HG03066 (cell line): ENCODE results near the gene VWA1.
"Not testable (repeated sequence)": the region's sequence is repeated elsewhere in the genome, so short reads cannot be mapped to it uniquely, and the experiment has no call there.

Experiments
- ATAC-seq: cut with Tn5 transposase; IDR thresholded peaks from one replicate; pipeline ENCODE4 v1.9.1; 2021; ENCODE audit warnings: low read depth; ENCODE audit not compliant: unreplicated experiment

VWA1 gene

DNA sequence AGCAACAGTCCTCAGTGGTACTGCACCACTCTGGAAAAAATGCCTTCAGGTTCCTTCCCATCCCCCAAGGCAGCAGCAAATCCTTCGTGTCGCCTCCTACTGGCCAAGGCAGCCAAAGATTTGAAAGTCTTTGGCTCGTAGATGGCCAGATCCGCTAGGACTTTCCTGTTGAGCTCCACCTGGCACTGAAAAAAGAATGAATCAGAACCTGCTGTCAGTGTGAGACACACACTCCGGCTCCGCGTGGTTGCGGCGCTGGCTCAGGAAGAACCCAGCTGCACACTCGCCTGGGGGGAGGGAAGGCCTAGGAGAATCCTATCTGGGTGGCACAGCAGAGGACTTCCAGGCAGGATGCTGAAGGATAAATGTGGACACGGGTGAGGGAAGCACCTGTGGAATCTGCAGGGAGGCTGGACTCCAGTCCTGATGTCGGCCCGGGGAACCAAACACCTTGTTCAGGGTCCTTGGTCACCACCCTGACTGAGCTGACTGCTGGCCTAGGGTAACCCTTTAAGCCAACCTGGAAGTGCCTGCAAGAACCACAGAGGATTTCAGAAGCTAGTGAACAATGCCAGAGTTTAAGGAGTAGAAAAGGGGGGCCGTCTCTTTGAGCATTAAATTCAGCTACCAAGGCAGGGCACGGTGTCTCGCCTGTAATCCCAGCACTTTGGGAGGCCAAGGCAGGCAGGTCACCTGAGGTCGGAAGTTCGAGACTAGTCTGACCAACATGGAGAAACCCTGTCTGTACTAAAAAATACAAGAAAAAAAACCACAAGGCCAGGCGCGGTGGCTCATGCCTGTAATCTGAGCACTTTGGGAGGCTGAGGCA, 33.2 kb upstream of the VWA1 start:
- no peak for ATAC-seq

DNA sequence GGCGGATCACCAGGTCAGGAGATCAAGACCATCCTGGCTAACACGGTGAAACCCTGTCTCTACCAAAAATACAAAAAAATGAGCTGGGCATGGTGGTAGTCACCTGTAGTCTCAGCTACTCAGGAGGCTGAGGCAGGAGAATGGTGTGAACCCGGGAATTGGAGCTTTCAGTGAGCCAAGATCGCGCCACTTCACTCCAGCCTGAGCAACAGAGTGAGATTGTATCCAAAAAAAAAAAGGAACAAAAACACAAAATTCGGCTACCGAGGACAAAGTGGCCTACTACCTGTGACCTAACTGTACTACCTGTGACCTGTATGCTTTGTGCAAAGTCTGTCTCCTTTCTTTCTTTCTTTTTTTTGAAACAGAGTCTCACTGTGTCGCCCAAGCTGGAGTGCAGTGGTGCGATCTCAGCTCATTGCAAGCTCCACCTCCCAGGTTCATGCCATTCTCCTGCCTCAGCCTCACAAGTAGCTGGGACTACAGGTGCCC, 32.5 kb upstream of the VWA1 start:
- not testable (repeated sequence) for ATAC-seq

DNA sequence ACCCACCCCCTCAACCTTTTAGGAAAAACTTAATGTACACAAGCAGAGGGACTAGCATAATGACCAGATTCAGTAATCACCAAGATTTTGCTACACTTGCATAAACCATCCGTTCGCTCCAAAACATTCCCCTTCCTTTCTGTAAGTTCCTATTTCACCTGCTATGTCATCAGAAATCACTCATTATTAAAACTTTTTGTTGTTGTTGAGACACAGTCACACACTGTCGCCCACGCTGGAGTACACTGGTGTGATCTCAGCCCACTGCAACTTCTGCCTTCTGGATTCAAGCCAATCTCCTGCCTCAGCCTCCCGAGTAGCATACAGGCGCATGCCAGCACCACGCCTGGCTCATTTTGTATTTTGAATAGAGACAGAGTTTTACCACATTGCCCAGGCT, 31.8 kb upstream of the VWA1 start:
- no peak for ATAC-seq

DNA sequence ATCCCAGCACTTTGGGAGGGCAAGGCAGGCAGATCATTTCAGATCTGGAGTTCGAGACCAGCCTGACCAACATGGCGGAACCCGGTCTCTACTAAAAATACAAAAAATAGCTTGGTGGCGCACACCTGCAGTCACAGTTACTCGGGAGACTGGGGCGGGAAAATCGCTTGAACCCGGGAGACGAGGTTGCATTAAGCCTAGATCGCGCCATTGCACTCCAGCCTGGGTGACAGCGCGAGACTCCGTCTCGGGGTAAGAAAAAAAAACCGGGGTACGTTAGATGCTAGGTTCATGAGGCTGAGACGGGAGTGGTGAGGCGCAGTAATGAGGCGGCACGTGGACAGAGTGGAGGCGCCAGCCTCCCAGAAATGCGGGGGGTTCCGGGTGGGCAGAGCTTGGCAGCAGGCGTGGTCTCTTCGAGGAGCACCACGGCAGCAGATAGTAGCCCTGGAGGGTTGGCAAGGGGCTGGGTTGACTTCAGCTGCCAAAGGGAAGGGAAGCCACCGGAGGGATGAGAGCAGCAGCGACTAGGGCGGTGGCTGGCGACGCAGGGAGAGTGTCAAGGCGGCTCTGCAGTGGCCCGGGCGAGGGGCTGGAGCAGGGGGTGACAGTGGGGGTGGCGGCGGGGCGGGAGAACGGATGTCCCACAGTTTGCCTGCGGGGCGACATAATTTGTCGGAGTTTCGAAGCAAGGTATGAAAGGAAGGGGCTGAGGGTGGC, 29.2 kb upstream of the VWA1 start:
- no peak for ATAC-seq

DNA sequence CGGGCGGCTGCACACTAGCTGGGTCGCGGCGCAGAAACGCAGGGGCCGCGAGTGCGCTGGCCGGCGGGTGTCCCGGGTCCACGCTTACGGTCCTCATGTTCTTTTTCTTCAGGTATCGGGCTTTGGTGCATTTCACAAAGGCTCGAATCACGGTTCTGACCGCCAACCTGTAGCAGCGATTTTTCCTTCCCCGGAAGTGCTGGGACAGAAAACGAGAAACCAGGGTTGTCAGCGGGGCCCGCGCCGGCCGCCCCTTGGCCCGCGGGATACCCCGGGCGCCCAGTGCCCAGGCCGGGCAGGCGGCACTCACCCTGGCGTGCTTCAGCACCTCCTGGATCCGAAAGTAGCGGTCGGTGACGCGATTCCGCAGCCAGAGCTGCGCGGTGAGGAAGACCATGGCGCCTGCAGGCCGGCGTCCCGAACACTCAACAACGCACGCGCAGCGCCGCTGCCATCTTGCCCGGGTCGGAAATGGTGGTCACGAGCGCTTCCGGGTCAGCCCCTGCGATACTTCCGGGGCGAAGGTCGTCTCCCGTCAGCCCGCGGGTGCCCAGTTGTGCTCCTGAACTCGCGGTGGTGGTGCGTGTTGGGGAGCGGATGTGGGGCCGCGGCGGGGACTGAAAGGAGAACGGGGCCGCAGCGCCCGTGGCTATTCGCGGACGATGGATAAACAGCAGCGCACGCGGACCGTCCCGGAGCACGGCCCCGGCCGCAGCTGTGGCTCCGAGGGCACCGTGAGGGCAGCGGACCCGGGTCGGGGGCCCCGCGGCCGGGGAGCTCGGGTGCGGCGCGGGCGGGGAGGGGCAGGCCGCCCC, 28.5 kb upstream of the VWA1 start, which contains the start of gene MRPL20:
Gene MRPL20, minus strand, starts transcription at position 473 of the 815 bp plus-strand sequence. Its CDS starts 76 bp downstream, at position 397.
- ATAC-seq, result peak; percentile 91

DNA sequence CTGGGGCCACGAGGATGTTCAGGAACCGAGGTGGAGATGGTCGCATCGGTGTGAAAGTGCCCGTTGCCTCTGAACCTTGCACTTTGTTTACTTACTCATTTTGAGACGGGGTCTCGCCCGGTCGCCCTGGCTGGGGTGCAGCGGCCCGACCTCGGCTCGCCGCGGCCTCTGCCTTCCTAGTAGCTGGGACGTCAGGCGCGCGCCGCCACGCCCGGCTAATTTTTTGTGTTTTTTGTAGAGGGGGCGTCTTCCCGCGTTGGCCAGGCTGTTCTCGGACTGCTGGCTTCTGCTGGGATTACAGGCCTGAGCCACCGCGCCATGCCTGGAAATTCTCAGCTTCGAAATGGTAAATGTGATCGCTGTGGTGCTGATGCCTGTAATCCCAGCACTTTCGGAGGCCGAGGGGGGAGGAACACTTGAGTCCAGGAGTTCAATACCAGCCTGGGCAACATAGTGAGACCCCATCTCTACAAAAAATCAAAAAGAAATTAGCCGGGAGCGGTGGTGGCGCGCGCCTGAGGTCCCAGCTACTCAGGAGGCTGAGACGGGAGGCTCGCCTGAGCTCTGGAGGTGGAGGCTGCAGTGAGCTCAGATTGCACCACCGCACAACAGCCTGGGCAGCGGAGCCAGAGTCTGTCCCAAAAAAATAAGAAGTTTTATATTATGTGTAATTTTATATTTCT, 27.7 kb upstream of the VWA1 start:
- ATAC-seq, result peak; percentile 29

DNA sequence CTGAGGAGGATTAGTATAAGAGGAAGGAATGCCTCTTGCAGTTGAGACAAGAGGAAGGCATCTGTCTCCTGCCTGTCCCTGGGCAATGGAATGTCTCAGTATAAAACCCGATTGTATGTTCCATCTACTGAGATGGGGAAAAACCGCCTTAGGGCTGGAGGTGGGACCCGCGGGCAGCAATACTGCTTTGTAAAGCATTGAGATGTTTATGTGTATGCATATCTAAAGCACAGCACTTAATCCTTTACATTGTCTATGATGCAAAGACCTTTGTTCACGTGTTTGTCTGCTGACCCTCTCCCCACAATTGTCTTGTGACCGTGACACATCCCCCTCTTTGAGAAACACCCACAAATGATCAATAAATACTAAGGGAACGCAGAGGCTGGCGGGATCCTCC, 25.3 kb upstream of the VWA1 start:
- not testable (repeated sequence) for ATAC-seq

DNA sequence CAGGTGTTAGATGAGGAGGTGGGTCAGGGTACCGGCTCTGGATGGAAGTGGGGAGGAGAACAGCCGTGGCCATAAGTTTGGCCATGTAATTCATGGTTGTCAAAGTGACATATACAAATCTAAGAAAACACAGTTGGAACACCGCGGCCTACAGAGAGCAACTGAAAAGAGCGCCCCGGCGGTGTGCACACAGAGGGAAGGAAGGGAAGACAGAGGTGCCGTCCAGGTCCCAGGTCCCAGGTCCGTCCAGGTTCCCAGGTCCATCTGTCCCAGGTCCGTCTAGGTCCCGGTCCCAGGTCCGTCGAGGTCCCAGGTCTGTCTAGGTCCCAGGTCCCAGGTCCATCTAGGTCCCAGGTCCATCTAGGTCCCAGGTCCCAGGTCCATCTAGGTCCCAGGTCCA, 23.9 kb upstream of the VWA1 start:
- no peak for ATAC-seq

DNA sequence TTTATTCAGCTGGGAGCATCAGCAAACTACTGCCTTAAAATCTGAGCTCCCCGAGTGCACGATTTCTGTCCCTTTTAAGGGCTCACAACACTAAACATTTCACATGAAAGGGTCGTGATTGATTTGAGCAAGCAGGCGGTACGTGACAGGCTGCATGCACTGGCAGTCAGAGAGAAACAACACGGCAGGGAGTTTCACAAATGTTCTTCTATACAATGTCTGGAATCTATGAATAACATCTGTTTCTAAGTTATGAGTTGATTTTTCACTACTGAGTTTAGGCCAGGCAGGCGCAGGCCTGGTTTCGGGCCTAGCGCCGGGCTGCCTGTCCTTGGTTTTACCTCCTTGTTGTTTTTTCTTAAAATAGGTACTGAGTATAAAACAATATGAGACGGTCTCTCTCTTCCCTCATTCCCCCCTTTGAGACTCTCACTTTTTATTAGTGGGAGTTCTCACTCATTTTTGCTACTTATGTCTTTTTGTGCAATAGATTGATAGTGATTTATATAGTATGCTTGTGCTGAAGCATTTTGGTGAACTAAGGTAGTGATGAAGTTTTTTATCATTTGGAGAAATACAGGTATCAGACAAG, 23.1 kb upstream of the VWA1 start:
- not testable (repeated sequence) for ATAC-seq

DNA sequence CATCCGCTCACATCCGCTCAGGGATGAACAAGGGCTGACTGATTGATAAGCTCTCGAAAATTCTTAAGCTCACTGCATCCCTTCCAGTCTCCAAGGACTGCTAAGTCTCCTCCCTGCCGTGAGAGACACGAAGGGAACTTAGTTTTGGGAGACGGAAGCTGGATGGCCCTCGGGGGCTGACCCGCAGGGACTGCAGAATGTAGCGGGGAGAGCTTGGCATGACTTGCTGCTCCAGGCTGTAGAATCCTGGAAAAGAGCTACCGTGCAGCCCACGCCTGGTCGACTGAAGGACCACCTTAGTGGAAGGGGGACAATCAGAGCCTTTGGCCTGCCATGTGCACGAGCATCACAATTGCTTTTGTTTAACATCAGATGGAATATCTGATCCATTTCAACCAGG, 19.7 kb upstream of the VWA1 start:
- no peak for ATAC-seq

DNA sequence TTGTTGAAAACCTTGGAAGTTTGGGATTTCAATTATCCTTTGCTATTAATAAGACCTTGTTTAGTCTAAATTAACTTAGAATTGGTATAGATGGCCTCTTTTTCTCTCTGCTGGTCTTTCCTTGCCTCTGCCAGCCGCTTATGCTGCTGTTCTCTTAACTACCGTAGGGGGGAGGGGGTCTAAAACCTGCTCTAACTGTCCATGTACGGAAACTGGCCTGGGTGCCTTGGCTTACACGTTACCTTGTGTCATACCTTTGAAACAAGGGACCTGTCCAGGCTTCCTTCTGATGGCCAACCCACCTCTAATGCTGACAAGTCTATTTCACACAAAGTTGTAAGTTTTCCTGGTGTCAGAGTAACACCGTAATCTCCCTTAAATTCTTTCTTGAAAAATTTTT, 18.1 kb upstream of the VWA1 start:
- ATAC-seq, result not testable (repeated sequence)

DNA sequence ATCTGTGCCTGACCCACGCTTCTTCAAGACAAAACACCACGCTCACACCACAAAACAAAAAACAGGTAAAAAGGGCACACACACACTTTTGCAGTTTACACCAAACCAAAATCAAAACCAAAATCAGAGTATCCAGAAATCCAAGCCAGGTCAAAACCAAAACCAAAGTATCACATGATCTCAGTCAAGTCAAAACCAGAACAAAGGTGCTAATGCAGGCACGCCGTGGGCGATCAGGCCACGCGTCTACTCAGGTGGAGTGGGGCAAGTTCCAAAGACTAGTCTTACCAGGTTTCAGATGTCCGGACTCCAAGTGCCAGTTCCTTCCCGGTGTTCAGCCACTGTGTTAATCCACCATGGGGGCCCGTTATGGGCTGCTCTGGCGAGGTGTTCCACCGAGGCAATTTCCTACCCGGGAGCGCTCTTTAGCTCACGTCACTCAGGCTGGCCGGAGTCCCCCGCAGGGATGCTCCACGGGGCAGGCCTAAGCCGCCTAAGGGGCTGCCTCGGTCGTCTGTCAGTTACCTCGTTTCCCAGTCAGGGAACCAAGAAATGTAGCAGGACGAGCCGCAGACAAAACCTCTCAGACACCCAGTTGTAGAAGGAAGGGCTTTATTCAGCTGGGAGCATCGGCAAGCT, 17.5 kb upstream of the VWA1 start:
- not testable (repeated sequence) for ATAC-seq

DNA sequence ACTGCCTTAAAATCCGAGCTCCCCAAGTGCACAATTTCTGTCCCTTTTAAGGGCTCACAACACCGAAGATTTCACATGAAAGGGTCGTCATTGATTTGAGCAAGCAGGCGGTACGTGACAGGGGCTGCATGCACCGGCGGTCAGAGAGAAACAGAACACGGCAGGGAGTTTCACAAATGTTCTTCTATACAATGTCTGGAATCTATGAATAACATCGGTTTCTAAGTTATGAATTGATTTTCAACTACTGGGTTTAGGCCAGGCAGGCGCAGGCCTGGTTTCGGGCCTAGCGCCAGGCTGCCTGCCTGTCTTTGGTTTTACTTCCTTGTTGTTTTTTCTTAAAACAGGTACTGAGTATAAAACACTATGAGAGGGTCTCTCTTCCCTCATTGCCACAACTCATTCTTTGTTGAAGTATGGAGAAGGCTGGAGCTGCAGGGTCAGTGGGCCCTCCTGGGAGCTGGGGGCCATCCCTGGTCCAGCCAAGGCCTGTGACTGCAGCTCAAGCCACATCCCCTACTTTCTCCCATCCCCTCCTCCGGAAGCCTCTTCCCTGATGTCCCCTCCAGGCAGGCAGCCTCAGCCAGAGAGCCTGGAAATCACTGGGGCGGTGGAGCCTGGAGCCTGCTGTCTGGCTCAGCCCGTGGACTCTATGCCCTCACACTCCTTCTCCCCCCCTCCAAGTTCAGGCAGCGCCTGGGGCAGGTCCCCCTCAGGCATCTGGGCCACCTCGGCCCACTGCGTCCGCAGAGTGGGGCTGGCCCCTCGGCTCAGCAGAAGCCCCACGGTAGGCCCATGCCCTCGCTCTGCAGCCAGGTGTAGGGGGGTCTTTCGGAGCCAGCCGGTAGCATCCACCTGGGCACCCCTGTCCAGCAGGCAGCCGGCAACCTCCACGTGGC, 16.8 kb upstream of the VWA1 start:
- ATAC-seq, result no peak

DNA sequence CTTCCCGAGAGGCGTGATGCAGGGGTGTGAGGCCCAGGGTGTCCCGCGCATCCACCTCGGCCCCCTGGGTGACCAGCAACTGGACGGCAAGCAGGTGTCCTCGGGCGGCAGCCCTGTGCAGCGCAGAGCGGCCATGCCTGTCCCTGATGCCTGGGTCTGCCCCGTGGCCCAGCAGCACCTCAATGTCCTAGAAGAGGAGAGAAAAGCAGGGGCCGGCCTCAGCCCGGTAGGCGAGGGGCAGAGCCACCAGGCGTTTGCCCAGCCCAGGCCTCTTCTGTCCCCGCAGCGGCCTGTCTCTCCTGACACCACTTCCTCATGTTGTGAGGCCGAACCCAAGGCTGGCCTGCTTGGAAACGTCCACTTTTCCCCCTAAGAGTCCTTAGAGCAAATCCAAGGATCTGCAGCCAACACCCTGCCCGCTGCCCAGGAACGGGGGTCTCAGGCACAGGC, 16.1 kb upstream of the VWA1 start:
- ATAC-seq, result no peak

DNA sequence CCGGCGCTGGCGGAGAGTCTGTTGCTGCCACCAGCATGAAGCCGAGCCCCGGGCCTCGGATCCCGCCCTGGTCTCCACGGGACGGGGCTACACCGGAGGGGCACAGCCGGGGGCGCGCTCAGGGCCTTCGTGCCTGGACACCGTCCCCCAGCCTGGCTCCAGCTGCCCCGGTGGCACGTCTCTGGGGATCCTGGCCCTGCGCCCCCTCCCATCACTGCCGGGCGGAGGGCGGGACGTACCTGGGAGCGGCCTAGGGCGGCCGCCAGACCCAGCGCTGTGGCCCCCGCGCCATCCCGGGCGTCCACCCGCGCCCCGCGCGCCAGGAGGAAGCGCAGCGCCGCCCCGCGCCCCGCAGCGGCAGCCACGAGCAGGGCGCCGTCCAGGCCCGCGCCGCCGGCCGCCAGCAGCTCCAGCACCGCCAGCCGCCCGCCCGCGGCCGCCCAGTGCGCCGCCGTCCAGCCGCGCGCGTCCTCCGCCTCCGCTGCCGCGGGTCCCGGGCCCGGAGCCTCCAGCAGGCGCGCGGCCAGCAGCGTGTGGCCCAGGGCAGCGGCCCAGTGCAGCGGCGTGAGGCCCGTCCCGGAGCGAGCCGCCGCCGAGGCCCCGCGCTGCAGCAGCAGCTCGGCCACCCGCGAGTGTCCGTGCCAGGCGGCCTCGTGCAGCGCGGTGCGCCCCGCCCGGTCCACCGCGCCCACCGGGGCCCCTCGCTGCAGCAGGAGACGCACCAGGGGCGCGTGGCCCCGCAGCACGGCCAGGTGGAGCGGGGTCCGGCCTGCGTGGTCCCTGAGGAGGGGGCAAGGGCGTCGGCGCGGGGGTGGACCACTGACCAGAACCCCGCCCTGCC, 15.5 kb upstream of the VWA1 start:
- ATAC-seq, result no peak

DNA sequence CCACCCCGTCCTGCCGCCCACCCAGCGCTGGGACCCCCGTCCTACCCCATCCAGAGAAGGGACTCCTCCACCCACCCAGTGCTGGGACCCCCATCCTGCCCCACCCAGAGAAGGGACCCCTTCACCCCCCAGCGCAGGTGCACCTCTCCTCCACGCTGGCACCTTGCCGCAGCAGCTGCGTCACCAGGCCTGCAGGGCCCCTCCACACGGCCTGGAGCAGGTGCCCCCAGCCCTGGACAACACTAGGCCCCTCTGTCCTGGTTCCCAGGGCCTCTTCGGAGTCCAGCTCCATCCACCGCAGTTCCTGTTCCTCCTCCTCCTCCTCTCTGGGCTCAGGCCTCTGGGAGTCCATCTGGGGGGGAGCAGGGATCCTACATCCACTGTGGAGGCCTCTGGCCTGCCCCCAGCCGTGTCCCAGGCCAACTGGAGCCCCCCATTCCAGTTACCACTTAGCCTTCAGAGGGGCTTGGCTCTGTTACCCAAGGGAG, 14.8 kb upstream of the VWA1 start:
- no peak for ATAC-seq

DNA sequence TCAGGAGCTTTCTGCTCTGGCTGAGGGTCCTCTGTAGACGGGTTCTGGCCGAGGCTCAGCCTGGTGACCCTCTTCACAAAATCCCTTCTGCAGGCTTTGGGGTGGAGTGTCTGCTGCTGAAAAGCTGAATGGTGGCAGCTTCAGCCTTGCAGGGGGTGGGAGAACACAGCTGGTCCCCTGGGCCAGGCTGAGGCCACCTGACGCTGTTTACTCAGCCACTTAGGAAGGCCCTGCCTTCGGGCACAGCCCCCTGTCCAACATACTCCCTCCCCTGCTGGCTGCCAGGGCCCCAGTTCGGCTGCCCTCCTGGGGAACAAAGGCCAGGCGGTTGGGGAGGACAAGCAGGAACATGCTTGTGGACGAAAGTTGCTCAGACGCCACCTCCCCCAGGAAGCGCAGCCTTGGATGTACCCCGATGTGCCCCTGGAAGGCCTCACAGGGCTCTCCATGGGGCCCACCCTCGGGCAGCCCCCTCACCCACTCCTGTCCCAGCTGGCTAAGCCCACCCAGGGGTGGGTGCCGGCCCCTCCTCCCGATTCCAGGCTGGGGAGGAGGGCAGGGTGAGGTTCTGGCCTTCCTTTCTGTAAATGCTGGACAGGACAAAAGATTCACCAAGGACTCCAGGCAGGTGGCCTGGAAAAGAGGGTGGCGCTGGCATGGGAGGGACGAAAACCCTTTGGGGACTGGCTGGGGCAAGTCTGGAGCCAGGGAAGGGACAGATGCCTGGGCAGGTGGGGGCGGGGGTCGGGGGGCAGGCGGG, 14.2 kb upstream of the VWA1 start, which contains the start of gene ANKRD65:
Gene ANKRD65, minus strand, starts transcription at position 130 of the 760 bp plus-strand sequence. CDS start 271 bp downstream, outside the sequence.
- ATAC-seq, result no peak
